NCI-H526 (cell line): Measurements from ENCODE around the gene CCNYL1.
"Not testable (repeated sequence)": the region's sequence is repeated elsewhere in the genome, so short reads cannot be mapped to it uniquely, and the experiment has no call there.

Experiments
- DNase-seq, 2 experiments: peaks; one replicate each; lab custom pipeline; 2025; lab: John Stamatoyannopoulos, UW

The CCNYL1 gene

GRCh38 chr2:207697411-207697810 lies 14.0 kb upstream of the CCNYL1 start:
- DNase-seq = no peak

- DNase-seq = no peak
Observed at GRCh38 chr2:207698301-207698700, 13.1 kb upstream of the CCNYL1 start.

- no peak for DNase-seq
Observed at GRCh38 chr2:207704078-207704477, 7.4 kb upstream of the CCNYL1 start.

- DNase-seq = no peak
Observed at GRCh38 chr2:207704671-207705070, 6.8 kb upstream of the CCNYL1 start.

GRCh38 chr2:207706936-207707860 lies 4.2 kb upstream of the CCNYL1 start:
- no peak for DNase-seq

GRCh38 chr2:207711750-207712530 lies 500 bp downstream of the CCNYL1 start:
- peak; percentile 41 to 71 for DNase-seq

- no peak for DNase-seq
Observed at GRCh38 chr2:207716056-207716455, 4.6 kb downstream of the CCNYL1 start.

- DNase-seq = no peak
Observed at GRCh38 chr2:207718521-207718920, 7.1 kb downstream of the CCNYL1 start.

- no peak for DNase-seq
Observed at GRCh38 chr2:207719008-207719407, 7.6 kb downstream of the CCNYL1 start.

- not testable (repeated sequence) for DNase-seq
Observed at GRCh38 chr2:207719655-207720054, 8.2 kb downstream of the CCNYL1 start.

- no peak for DNase-seq
Observed at GRCh38 chr2:207720517-207721187, 9.2 kb downstream of the CCNYL1 start.

- DNase-seq = no peak
Observed at GRCh38 chr2:207722773-207723424, 11.5 kb downstream of the CCNYL1 start.

GRCh38 chr2:207723425-207723787 lies 12.0 kb downstream of the CCNYL1 start:
- DNase-seq = not testable (repeated sequence)

- DNase-seq = no peak
Observed at GRCh38 chr2:207724113-207724512, 12.7 kb downstream of the CCNYL1 start.

GRCh38 chr2:207725873-207726578 lies 14.6 kb downstream of the CCNYL1 start:
- DNase-seq = no peak

- no peak for DNase-seq
Observed at GRCh38 chr2:207727261-207727660, 15.8 kb downstream of the CCNYL1 start.

GRCh38 chr2:207729465-207729998 lies 18.1 kb downstream of the CCNYL1 start:
- DNase-seq = no peak

- DNase-seq = no peak
Observed at GRCh38 chr2:207731138-207731537, 19.7 kb downstream of the CCNYL1 start.

GRCh38 chr2:207733597-207734240 lies 22.3 kb downstream of the CCNYL1 start:
- DNase-seq = no peak

- DNase-seq = peak in 1 of 2 experiments; percentile 28
Observed at GRCh38 chr2:207734264-207734635, 22.8 kb downstream of the CCNYL1 start.
